NCI-H2196 treated with DMSO at 0.1 percent for 48 hours (cell line): ENCODE measurements around the gene UMAD1.
A peak's percentile ranks its signal among the peaks of the same experiment; 100 is the strongest.

Source experiments
- DNase-seq: peaks from one replicate; lab custom pipeline; 2025; ENCODE audit not compliant: unreplicated experiment; lab: John Stamatoyannopoulos, UW

Gene UMAD1

DNA sequence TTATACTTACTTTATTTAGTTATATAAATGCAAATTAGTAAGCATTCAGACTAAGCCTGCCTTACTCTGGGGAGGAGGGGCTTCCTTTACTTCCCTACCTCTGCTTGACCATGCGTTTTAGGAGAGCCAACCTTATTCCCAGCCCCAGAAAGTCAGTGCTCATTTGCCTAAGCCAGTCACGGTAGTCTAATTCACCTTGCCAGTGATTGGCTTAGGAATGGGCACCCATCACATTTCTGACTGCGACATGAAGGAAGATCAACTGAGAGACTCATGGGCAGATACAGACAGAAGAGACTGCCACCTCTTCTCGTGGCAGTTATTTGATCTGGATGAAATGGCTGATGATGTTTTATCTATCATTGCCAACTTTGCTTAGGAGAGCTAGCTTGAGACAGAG is 48.4 kb downstream of the UMAD1 start:
- DNase-seq: peak; percentile 46

DNA sequence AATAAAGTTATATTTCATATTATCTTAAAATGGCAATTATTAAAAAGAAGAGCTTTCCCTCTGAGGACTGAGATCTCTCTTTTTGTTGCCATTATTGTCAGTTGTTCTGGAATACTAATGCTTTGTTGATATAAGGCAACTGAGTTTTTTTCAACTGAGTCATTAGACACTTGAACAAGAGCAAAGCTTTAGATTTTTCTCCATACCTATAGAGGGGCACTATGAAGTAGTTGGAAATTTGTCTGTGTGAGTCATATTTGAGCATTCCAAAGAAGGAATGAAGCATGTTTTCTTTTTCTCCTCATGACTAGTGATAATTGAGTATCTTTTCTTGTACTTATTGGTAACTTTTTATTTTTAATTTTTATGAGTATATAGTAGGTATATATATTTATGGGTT is 53.3 kb downstream of the UMAD1 start:
- DNase-seq: no peak

DNA sequence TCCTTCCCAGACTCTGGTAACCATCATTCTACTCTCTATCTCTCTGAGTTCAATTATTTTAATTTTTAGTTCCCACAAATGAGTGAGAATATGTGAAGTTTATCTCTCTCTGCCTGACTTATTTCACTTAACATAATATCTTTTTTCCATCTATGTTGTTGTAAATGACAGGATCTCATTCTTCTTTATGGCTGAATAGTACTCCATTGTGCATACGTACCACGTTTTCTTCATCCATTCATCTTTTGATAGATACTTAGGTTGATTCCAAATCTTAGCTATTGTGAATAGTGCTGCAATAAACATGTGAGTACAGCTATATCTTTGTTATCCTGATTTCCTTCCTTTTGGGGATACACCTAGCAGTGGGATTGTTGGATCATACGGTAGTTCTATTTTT is 54.0 kb downstream of the UMAD1 start:
- DNase-seq: no peak

DNA sequence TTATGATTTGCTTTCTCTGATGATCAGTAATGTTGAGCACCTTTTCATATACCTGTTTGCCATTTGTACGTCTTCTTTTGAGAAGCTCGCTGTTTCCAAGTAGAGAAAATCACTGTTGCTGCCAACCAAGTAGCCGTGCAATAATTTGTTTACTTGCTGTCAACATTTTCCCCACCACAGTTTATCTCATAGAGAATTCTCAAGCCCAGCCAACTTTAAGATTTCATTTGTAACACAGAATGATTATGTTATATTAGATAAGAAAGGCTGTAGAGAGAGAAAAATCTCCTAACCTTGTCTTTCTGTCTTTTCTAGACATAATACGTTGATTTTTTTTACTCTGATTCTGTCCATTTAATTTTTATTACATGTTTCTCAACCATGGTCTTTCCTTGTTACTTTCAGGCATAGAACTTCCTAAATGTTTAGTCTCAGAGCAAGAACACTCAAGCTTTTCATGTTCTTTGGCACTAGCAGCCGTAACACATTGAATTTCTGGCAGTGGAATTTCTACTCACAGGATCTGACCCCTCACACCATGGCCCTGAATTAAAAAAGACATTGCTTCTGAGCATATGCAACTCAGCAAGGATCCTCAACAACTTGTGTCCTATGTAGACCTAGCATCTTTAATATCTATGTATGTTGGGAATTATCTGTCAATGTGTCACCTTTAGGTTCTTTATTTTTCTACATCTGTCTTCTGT is 54.7 kb downstream of the UMAD1 start:
- no peak for DNase-seq

DNA sequence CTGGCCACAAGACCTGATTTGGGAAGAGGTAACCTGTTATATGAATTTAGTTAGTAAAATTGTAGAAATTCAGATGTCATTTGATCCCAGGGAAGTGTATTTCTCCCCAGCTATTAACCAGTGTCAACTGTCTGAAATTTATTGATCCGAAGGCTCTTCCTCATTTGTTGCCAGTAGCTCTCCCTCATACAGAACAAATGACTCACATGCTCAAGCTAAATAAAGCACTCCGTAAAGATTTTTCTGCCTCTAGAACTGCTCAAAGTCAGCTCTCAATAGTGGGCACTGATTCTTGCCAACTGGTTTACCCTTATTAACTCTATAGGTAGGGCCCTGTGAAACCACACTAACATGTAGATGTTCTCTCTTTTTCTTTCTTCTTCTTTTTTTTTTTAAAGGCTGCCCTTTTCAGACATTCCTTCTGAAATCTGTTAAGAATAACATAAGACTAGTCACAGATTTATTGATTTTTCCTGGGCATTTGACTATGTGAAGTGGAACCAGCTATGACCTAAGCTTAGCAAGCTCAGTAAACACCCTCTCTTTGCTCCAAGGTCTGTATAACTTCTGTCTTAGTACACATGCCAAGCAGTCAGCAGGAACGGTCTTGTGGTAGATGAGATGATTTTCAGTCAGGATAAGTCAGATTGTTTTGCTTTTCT is 56.0 kb downstream of the UMAD1 start:
- no peak for DNase-seq

DNA sequence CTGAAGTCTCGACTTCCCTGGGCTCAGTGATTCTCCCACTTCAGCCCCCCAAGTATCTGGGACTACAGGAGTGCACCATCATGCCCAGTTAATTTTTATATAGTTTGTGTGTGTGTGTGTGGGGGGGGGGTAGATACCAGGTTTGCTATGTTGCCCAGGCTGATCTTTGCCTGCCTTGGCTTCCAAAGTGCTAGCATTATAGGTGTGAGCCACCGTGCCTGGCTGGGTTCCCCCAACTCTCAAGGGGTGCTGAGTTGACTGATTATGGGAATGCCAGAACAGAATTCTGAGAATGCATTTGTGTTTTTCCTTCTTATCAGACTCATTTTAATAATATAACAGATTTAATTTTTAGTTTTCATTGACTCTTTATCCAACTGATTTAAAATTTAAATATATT is 58.4 kb downstream of the UMAD1 start:
- DNase-seq: no peak

DNA sequence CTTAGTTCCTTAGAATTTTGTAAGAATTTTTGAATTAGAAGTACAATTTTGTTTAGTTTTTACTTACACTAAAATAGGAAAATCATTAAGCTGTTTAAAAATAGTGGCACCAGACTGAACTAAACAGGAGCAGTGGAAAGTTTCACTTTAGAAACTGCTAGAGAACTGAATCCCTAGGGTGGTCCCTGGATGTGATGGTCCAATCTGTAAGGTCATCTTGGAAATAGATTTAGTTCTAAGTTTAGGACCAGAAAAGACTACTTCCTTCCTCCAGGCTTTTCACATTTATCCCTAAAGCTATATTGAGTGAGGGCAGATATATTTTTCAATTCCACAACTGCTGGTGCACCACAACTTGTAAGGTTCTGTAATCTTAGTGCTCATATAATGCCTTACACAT is 58.8 kb downstream of the UMAD1 start:
- DNase-seq: no peak

DNA sequence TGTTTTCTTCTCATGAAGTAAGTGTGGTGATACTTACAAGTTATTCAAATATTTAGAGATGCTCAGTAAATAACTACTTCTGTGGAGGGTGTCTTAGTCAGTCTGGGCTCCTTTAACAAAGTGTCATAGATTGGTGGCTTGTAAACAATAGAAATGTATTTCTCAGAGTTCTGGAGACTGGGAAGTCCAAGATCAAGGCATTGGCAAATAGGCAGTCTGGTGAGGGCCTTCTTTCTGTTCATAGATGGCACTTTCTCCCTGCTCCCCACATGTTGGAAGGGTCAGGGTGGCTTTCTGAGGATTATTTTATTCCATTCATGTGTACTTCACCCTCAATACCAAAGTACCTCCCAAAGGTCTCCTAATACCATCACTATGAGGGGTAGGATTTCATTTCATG is 59.4 kb downstream of the UMAD1 start:
- DNase-seq: no peak

DNA sequence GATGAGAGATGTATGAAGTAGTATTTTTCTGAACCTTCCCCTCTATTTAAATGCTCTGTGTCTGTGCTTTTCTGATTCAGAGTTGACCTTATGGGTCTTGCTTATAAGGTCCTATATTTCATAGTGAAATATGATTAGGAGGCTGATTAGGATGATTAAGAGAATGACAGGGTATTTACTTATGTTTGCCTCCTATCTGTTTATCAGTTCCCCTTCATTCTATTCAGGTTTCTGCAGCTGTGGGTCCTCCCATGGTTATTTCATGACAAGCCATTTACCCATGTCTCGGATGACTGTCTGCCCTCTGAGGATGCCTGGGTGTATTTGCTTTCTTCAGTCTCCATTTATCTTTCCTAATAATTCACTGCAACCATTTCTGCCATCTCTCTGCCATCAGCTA is 61.0 kb downstream of the UMAD1 start:
- no peak for DNase-seq

DNA sequence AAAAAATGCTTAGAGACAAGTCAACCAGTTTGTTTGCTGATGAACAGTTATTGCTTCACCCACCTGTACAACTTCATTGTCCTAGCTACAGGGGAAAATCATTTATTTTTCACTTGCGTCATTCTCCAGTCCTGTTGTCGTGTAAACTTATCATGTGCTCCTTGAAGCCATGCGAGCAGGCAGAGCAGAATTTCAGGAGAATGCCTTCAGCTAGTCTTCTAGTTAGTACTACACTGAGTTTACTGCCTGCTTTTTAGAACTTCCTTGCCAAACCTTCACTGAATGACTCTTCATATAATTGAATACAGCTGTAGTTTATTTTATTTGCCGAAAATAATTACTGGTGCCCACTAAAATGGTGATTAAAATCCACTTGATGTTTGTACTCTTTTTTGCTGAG is 62.3 kb downstream of the UMAD1 start:
- DNase-seq: no peak

DNA sequence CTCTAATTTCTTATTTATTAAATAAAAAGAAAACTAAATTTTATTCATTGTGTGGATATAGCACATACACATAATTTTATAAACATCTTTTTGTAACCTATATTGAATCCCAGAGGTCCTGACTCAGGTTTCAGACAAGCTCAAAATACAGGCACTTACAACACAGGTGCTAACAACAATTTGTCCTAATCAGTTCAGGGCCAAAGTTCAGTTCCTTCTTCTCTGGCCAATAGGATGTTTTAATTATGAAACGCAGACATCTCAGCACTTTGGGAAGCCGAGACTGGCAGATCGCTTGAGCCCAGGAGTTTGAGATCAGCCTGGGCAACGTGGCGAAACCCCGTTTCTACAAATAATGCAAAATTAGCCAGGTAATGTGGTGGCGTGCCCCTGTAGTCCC is 62.9 kb downstream of the UMAD1 start:
- DNase-seq: no peak

DNA sequence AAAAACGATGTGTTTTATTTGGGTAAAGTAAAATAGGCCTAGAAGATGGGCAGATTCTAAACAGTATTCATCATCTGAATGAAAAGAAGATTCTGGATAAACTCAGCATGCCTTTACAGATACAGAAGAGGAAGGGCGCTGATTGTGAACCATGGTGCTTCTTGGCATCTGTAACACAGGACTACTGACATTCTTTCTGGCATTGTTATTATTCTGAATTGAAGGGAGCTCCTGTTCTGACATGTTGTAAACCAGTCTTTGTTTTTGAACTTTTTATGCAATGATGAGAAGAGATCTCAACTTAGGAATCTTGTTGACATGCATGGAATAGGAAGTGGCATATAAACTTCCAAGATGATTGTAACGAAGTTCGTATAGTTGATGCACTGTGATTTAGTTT is 64.3 kb downstream of the UMAD1 start:
- DNase-seq: no peak

DNA sequence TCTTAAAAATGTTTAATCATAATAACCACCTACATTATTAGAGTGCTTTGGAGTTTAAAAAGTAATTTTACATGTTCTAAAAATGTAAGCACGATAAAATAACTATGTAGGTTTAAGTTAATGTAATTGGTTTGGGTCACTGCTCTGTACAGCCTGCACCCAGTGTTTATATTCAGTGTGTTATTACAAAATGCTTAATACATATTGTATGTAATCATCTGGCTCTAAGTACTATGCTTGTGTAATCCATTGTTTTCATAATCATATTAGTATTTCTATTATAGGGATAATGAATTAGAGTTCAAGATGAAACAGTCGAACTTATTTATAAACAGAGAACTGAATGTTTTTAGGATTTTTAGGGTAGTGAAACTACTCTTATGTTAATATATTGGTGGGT is 64.8 kb downstream of the UMAD1 start:
- DNase-seq: no peak

DNA sequence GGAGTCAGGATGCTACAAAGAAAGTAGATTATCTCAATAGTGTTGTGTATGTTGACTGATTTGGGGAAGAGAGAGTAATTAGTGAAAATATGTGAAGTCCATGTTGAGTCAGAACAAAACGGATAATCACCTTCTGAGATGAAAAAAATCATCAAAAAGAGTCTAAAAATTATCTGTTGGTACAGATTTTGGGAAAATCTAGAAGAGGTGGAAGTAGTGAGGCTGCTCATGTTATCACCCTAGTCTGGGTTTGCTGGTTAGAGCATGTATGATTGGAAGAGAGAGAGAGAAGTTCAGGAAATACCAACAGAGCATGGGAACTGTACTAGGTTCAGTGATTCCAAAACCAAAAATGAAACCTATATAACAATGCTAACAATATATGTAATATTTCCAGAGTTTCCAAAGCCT is 65.6 kb downstream of the UMAD1 start:
- DNase-seq: no peak

DNA sequence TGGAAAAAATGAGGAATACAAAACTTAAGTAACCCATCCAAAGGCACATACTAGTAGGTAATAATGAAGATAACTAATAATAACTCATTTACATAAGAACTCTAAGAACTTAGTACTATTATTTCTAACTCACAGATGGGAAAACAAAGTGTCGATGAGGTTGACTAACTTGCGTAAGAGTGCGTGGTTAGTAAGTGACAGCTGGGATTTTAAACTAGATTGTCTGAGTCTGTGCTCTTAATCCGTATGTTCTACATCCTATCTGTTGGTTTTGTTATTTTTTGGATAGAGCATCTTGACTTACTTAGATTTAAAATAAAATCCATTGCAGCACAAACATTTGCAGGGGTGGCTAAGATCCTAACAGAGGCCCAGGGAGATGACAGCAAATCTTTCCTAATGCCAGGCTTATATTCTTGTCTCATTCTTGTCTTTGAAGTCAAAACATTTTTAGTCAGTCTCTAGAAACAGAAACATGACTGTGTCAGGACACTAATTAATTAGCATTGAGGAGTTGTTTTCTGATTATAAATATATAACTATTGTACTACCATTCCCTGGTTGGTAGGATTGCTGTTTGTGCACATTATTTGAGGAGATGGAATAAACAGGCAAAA is 66.1 kb downstream of the UMAD1 start:
- DNase-seq: no peak

DNA sequence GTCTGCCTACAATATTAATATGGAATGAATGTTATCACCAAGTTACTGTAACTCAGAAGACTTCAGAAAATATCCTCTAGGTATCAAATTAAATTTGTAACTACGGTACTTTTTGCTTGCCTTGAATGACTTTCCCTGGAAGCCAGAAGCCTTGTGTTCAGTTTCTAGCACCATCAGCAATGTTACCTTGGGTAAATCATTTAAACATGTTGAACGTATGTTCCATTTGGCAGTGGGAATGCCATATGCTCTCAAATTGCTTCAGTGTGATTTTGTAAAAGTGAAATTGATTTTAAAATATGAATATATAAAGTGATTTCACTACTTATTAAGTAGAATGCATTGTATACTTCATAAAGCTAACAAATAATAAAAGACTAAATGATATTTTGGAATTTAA is 66.7 kb downstream of the UMAD1 start:
- DNase-seq: no peak

DNA sequence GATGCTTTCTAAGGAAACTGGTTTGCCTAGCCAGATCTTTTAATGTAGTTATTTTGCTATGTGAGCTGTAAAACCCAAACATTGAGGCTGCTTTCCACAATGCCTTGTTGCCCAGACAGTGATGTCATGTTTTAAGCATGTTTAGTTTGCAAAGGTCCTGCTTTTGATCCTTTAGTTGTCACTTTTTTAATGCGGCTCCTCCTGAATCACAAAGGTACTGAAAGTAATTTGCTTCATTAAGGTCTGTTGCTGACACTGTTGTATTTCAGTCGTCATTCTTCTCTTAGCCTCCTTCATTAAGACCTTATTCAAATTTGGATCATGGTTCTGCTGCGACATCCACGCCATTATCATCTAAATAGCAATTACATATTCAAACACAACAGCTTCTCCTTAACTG is 67.3 kb downstream of the UMAD1 start:
- no peak for DNase-seq

DNA sequence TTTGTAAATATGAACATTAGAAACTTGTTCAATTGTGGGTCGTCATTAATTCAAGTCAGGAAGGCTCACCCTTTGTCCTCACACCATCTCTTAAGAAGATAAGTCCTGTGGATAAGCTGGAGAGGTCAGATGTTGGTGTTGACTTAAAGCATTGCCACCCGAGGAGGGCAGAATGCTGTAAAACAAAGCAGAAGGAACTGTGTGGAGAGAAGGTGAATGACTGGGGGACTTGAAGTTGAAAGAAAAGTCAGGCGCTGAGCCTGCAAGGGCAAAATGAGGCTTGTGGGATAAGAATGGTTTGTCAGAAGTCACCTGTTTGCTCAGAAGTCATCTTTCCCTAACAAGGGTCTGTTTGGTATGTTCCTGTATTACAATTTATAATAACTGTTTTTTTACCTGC is 68.7 kb downstream of the UMAD1 start:
- no peak for DNase-seq

DNA sequence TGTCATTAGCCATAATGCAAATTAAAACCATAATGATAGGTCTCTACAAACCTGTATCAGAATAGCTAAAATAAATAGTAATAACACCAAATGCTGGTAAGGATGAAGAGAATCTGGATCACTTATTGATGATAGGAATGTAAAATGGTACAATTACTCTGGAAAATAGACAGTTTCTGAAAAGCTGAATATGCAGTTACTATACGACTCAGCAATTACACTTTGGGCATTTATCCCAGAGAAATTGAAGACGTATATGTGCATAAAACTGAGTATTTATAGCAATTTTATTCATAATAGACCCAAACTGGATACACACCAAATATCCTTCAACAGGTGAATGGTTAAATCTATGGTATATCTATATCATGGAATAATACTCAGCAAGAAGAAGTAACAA is 69.9 kb downstream of the UMAD1 start:
- no peak for DNase-seq

DNA sequence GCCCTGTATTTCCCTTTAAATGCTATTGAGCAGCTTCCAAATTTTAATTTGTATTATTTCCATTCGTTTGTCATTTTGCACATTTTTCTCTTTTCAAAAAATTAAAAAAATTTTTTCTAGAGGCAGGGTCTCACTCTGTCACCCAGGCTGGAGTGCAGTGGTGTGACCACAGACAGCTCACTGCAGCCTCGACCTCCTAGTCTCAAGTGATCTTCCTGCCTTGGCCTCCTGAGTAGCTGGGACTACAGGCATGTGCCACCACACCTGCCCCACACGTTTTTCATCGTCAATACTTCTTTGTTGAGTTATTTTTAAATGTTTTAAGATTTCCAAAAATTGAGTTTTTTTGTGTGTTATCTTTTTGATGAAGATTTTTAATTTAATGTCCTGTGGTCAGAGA is 73.2 kb downstream of the UMAD1 start:
- DNase-seq: no peak

DNA sequence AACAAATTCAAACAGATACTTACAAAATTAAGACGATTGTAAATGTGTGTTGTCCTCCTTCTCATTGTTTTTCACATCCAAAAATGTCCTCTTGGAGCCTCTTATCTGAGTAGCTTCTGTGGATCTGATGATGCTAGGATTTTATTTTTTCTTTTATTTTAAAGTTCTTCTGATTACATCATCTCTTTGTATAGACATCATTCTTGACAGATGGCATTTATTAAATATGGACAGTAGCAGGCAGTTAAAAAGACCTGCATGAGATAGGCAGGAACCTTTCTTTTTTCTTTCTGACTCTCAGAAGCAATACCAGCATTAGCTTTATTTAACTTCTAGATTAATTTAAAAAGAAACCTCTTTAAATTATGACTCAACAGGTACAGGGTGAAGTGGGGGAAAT is 77.9 kb downstream of the UMAD1 start, which contains the start of gene RPA3:
TSS of gene RPA3 (minus strand) at position 116 of the 400 bp plus-strand sequence. CDS start 78,189 bp downstream, outside the sequence.
- DNase-seq: no peak

DNA sequence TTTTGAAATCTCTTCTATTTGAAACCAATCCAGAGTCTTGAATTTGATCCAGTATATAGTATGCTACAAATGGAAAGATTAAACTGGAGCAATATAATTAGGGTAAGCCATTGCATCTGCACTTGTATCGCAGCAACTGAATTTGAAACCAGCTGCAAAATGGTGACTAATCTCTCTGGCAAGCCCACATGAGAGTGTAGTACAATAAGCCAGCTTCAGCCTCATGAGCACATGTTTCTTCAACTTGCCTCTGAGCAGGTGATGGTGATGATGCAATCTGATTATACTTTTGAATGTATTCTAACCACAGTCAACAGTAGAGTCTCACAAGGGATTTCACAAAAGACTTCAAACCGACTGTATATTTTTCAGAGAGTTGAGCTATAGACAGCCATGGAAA is 78.7 kb downstream of the UMAD1 start:
- peak; percentile 91 for DNase-seq
